Measurements from ENCODE around the gene DCDC1. TPM values are rescaled to one million over a fixed set of nuclear protein-coding genes. Genes with fewer than 3 reads are reported as not detected.

DCDC1 gene
- total RNA-seq, 2 experiments from 2014 or later: 0.13 TPM; not detected in 1

GRCh38 chr11:30823119-30823518 lies 546.4 kb downstream of the DCDC1 start:
- no peaks in the 10 kb centered on the region for H3K36me3 ChIP-seq (ENCODE audit: insufficient read depth, low read length)
- ChIA-PET CTCF (ENCODE audit: unreplicated experiment) (no interaction called here), POLR2A (no interaction called here)
- H3K79me2 ChIP-seq (ENCODE audit: insufficient read depth, low read depth, low read length): no peaks in the 10 kb centered on the region
- no peak overlapping the region for H3K27ac ChIP-seq (ENCODE audit: low read depth, low read length, poor library complexity, severe bottlenecking)
- no peaks in the 10 kb centered on the region for H3K9me2 ChIP-seq (ENCODE audit: insufficient read depth, low read length)
- no peaks in the 10 kb centered on the region for H4K20me1 ChIP-seq (ENCODE audit: insufficient read depth, low read length)
- H3K4me1 ChIP-seq (ENCODE audit: insufficient read depth, low read length, poor library complexity, severe bottlenecking): no peaks in the 10 kb centered on the region
- intact Hi-C loops (cut with micrococcal nuclease; ENCODE audit: unreplicated experiment): no loop called here
- no TSS peak for BruUV-seq (replicated peaks)
- TF ChIP-seq EZH2phosphoT487 (IDR thresholded peaks at IDR 0.05; ENCODE audit: borderline replicate concordance, low read depth, low read length) (no peak), CTCF (conservative IDR thresholded peaks at IDR 0.05; ENCODE audit: low read length) (no peak)
- H3K9me3 ChIP-seq (ENCODE audit: low read length): no peaks in the 10 kb centered on the region
- H2AFZ ChIP-seq (ENCODE audit: low read length): no peak overlapping the region
- H3K4me3 ChIP-seq (ENCODE audit: low read depth, low read length, poor library complexity, severe bottlenecking): no peak overlapping the region
- H3K4me2 ChIP-seq (ENCODE audit: low read length): no peak overlapping the region
- DNase-seq (ENCODE audit: low spot score): no peak

DNA sequence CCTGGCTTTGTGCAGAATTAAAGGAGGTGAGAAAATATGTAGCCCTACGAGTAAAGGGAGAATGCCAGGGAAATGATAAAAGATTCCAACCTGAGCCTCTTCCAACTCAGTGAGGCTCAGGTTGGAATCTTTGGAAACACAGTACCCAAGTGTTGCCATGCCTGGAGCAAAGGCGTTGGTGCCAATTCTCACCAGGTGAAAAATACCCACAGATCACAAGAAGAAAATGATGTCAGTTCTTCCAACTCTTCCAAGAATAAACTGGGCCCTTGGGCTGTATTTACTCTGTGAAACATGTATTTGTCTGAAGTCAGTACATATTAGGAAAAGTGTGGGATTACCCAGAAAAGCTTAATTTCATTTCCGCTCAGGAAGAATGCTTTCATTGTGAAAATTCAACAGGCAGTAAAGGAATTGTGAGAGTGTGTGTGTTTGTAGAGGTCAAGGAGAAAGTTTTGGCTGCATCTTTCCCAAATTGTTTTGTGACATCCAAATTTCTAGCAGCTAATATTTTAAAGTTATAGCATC lies 548.0 kb downstream of the DCDC1 start:
- H3K4me2 ChIP-seq (ENCODE audit: low read length): no peak overlapping the region
- no peak overlapping the region for H3K4me3 ChIP-seq (ENCODE audit: low read depth, low read length, poor library complexity, severe bottlenecking)
- H3K36me3 ChIP-seq (ENCODE audit: insufficient read depth, low read length): no peaks in the 10 kb centered on the region
- no peak overlapping the region for H2AFZ ChIP-seq (ENCODE audit: low read length)
- CTCF ChIA-PET (ENCODE audit: unreplicated experiment): no interaction called here
- intact Hi-C loops (cut with micrococcal nuclease; ENCODE audit: unreplicated experiment): no loop called here
- POLR2A ChIA-PET: no interaction called here
- no peaks in the 10 kb centered on the region for H3K79me2 ChIP-seq (ENCODE audit: insufficient read depth, low read depth, low read length)
- BruUV-seq (replicated peaks): no TSS peak
- no peak for TF ChIP-seq CTCF (conservative IDR thresholded peaks at IDR 0.05; ENCODE audit: low read length)
- no peak for TF ChIP-seq EZH2phosphoT487 (IDR thresholded peaks at IDR 0.05; ENCODE audit: borderline replicate concordance, low read depth, low read length)
- H3K9me3 ChIP-seq (ENCODE audit: low read length): no peaks in the 10 kb centered on the region
- DNase-seq (ENCODE audit: low spot score): no peak
- H4K20me1 ChIP-seq (ENCODE audit: insufficient read depth, low read length): no peaks in the 10 kb centered on the region
- H3K4me1 ChIP-seq (ENCODE audit: insufficient read depth, low read length, poor library complexity, severe bottlenecking): no peaks in the 10 kb centered on the region
- no peaks in the 10 kb centered on the region for H3K9me2 ChIP-seq (ENCODE audit: insufficient read depth, low read length)
- H3K27ac ChIP-seq (ENCODE audit: low read depth, low read length, poor library complexity, severe bottlenecking): no peak overlapping the region

DNA sequence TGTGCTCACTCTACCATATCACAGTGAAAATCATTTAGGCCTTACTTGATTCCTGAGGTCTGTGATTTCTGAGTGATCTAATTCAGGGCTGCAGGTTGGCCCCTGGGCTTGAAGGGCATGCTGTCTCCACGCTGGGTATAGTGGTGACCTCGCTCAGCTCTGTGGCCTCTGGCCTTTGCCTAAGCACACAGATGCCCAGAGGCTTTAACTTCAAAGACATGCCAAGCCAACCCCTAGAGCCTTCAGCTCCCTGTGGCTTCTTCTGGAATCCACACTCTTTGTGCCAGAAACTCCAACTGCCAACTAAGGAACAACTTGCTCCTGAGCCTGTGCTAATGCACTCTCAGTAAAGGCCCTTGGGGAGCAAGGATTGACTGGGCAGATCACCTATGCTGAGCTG lies 550.8 kb downstream of the DCDC1 start:
- Histone ChIP-seq H3K79me2 (ENCODE audit: insufficient read depth, low read depth, low read length) (no peaks in the 10 kb centered on the region), H4K20me1 (ENCODE audit: insufficient read depth, low read length) (no peaks in the 10 kb centered on the region), H3K4me2 (ENCODE audit: low read length) (no peak overlapping the region), H3K36me3 (ENCODE audit: insufficient read depth, low read length) (no peaks in the 10 kb centered on the region), H2AFZ (ENCODE audit: low read length) (no peak overlapping the region), H3K27ac (ENCODE audit: low read depth, low read length, poor library complexity, severe bottlenecking) (no peak overlapping the region), H3K4me1 (ENCODE audit: insufficient read depth, low read length, poor library complexity, severe bottlenecking) (no peaks in the 10 kb centered on the region), H3K4me3 (ENCODE audit: low read depth, low read length, poor library complexity, severe bottlenecking) (no peak overlapping the region), H3K9me3 (ENCODE audit: low read length) (no peaks in the 10 kb centered on the region), H3K9me2 (ENCODE audit: insufficient read depth, low read length) (no peaks in the 10 kb centered on the region)
- intact Hi-C loops (cut with micrococcal nuclease; ENCODE audit: unreplicated experiment): no loop called here
- ChIA-PET POLR2A (interaction anchor here (0.6 kb wide), 1 partner anchor 19 kb away, joined by 3 read pairs; no protein-coding TSS in a partner anchor), CTCF (ENCODE audit: unreplicated experiment) (no interaction called here)
- no TSS peak for BruUV-seq (replicated peaks)
- DNase-seq (ENCODE audit: low spot score): no peak
- TF ChIP-seq EZH2phosphoT487 (IDR thresholded peaks at IDR 0.05; ENCODE audit: borderline replicate concordance, low read depth, low read length) (no peak), CTCF (conservative IDR thresholded peaks at IDR 0.05; ENCODE audit: low read length) (no peak)
